Measurements from ENCODE around the gene CDK5RAP2.

CDK5RAP2 gene

DNA sequence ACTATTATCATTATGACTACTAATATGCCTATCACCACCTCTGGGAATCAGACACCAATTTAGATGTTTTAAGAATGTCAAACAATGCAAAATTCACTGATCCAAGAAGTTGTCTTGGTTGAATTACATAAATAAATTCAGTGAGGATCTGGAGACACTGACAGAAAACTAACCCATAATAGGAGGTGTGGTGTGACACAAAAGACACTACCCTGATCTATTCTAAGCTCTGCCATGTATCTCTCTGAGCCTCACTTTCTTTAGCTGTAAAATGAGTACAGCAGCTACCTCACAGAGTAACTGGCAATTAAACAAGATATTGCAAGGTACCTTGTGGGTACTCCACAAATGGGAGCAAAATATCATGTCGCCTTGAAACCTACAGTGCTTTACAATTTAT lies 7.5 kb downstream of the CDK5RAP2 start:
- no peak overlapping the region for H3K14ac ChIP-seq (ENCODE audit: low read length)
- WGBS (ENCODE audit: extremely low coverage, insufficient coverage, insufficient read length) = no CpG with 5 or more reads among the region's 1 CpG

DNA sequence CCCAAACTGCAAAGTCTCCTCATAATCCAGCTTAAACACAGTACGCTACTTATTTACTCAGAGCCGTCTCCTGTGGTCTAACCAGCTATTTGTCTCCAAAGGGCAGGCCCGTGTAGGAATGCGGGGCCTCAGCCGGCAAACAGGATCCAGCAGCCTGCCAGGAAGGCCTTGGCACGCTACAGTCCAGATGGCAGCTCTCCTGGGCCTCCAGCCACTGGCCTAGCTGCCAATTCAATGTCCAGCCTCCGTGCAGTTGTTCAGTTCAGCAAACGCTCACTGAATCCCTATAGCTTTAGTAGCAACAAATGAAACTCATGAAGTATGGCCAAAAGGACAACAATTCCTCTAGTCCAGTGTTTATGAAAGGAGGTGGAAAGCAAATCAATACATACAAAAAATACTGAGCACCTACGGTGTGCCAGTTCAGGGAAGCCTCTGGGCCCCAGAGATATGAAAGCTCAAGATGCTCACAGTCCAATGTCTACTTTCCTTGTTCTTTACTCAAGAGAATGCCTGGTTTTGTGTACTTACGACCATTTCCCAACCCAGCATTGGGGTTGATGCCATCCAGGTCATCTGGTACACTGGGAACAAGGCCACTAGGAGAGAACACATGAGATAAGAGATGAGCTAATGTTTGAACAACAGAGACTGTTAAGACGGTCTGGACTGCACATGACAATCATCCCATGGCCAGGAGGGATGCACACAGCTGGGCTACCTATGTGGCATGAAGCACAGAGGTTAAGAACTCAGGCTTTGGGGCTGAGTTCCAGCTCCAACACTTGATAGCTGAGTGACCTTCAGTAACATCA lies 8.3 kb downstream of the CDK5RAP2 start:
- Histone ChIP-seq H3K27ac (ENCODE audit: low read depth, low read length) (no peak overlapping the region), H4K12ac (ENCODE audit: low read depth, low read length) (no peak overlapping the region)
- WGBS (ENCODE audit: extremely low coverage, insufficient coverage, insufficient read length) = no CpG with 5 or more reads among the region's 11 CpGs

More for the DNA sequence above, 7.5 kb downstream of the CDK5RAP2 start:
- Histone ChIP-seq H3K4ac (ENCODE audit: low read depth, low read length) (no peak overlapping the region), H3K4me1 (ENCODE audit: control insufficient read depth in 1 of 2, insufficient read depth in 2 of 2, low read length in 2 of 2) (no peaks in the 10 kb centered on the region), H3K36me3 (ENCODE audit: control insufficient read depth in 1 of 2, insufficient read depth in 2 of 2, low read length in 2 of 2) (peaks cover 13 to 32% of the 10 kb centered on the region in 2 experiments), H2BK5ac (ENCODE audit: low read depth, low read length, poor library complexity) (no peak overlapping the region), H4K8ac (ENCODE audit: low read depth, low read length) (no peak overlapping the region), H2AK5ac (ENCODE audit: low read length) (no peak overlapping the region), H3K9ac (ENCODE audit: low read length) (no peak overlapping the region), H2BK12ac (ENCODE audit: low read length) (no peak overlapping the region), H3K9me3 (ENCODE audit: insufficient read depth, low read depth, low read length) (no peaks in the 10 kb centered on the region), H4K91ac (ENCODE audit: low read depth, low read length) (no peak overlapping the region), H2AFZ (ENCODE audit: insufficient read depth, low read length, poor library complexity) (no peak overlapping the region), H3K27ac (ENCODE audit: low read depth, low read length) (no peak overlapping the region), H3K79me1 (ENCODE audit: low read length) (no peaks in the 10 kb centered on the region), H3K18ac (ENCODE audit: low read length) (no peak overlapping the region), H3K79me2 (ENCODE audit: control insufficient read depth, insufficient read depth, low read length, poor library complexity) (no peaks in the 10 kb centered on the region), H3K27me3 (ENCODE audit: insufficient read depth, low read length) (no peaks in the 10 kb centered on the region), H3K4me2 (ENCODE audit: low read length) (no peak overlapping the region), H3K4me3 (ENCODE audit: low read depth, low read length) (no peak overlapping the region), H3K23ac (ENCODE audit: low read length) (no peak overlapping the region), H4K12ac (ENCODE audit: low read depth, low read length) (no peak overlapping the region), H2BK120ac (ENCODE audit: insufficient read depth, low read length, poor library complexity) (no peak overlapping the region)
- DNase-seq = no peak

DNA sequence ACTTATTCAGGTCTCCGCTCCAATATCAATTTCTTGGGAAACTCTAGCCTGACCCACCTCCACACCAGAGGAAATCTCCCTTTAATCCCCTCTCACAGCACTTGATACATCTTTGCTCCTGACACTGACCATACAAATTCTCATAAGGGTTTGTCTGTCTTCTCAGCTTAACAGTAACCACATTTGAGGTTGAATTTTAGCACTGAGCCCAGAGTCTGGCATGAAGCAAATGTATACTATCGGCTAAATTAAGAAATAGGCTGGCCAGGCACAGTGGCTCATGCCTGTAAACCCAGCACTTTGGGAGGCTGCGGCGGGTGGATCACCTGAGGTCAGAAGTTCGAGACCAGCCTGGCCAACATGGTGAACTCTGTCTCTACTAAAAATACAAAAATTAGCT lies 9.7 kb downstream of the CDK5RAP2 start:
- Histone ChIP-seq H3K18ac (ENCODE audit: low read length) (no peak overlapping the region), H3K79me1 (ENCODE audit: low read length) (no peaks in the 10 kb centered on the region), H3K23ac (ENCODE audit: low read length) (no peak overlapping the region), H3K14ac (ENCODE audit: low read length) (no peak overlapping the region), H2AK5ac (ENCODE audit: low read length) (no peak overlapping the region), H3K4me2 (ENCODE audit: low read length) (no peak overlapping the region), H2BK5ac (ENCODE audit: low read depth, low read length, poor library complexity) (no peak overlapping the region), H4K12ac (ENCODE audit: low read depth, low read length) (no peak overlapping the region), H2BK12ac (ENCODE audit: low read length) (no peak overlapping the region), H3K4me3 (ENCODE audit: low read depth, low read length) (no peak overlapping the region), H3K4me1 (ENCODE audit: control insufficient read depth in 1 of 2, insufficient read depth in 2 of 2, low read length in 2 of 2) (no peaks in the 10 kb centered on the region), H4K91ac (ENCODE audit: low read depth, low read length) (no peak overlapping the region), H3K36me3 (ENCODE audit: control insufficient read depth in 1 of 2, insufficient read depth in 2 of 2, low read length in 2 of 2) (peaks cover 19 to 34% of the 10 kb centered on the region in 2 experiments), H3K4ac (ENCODE audit: low read depth, low read length) (no peak overlapping the region), H3K27me3 (ENCODE audit: insufficient read depth, low read length) (no peaks in the 10 kb centered on the region), H3K79me2 (ENCODE audit: control insufficient read depth, insufficient read depth, low read length, poor library complexity) (no peaks in the 10 kb centered on the region), H3K9me3 (ENCODE audit: insufficient read depth, low read depth, low read length) (no peaks in the 10 kb centered on the region), H2BK120ac (ENCODE audit: insufficient read depth, low read length, poor library complexity) (no peak overlapping the region), H4K8ac (ENCODE audit: low read depth, low read length) (no peak overlapping the region), H3K27ac (ENCODE audit: low read depth, low read length) (no peak overlapping the region), H2AFZ (ENCODE audit: insufficient read depth, low read length, poor library complexity) (no peak overlapping the region), H3K9ac (ENCODE audit: low read length) (no peak overlapping the region)
- DNase-seq = no peak
- no CpG with 5 or more reads among the region's 5 CpGs for WGBS (ENCODE audit: extremely low coverage, insufficient coverage, insufficient read length)

More for the DNA sequence above, 8.3 kb downstream of the CDK5RAP2 start:
- Histone ChIP-seq H3K14ac (ENCODE audit: low read length) (no peak overlapping the region), H2AK5ac (ENCODE audit: low read length) (no peak overlapping the region), H3K18ac (ENCODE audit: low read length) (no peak overlapping the region), H3K4ac (ENCODE audit: low read depth, low read length) (no peak overlapping the region), H3K36me3 (ENCODE audit: control insufficient read depth in 1 of 2, insufficient read depth in 2 of 2, low read length in 2 of 2) (peaks cover 13 to 32% of the 10 kb centered on the region in 2 experiments), H3K79me2 (ENCODE audit: control insufficient read depth, insufficient read depth, low read length, poor library complexity) (no peaks in the 10 kb centered on the region), H3K4me1 (ENCODE audit: control insufficient read depth in 1 of 2, insufficient read depth in 2 of 2, low read length in 2 of 2) (no peaks in the 10 kb centered on the region), H2BK5ac (ENCODE audit: low read depth, low read length, poor library complexity) (no peak overlapping the region), H3K9ac (ENCODE audit: low read length) (no peak overlapping the region), H2BK120ac (ENCODE audit: insufficient read depth, low read length, poor library complexity) (no peak overlapping the region), H3K27me3 (ENCODE audit: insufficient read depth, low read length) (no peaks in the 10 kb centered on the region), H3K79me1 (ENCODE audit: low read length) (no peaks in the 10 kb centered on the region), H3K23ac (ENCODE audit: low read length) (no peak overlapping the region), H2BK12ac (ENCODE audit: low read length) (no peak overlapping the region), H4K8ac (ENCODE audit: low read depth, low read length) (no peak overlapping the region), H3K9me3 (ENCODE audit: insufficient read depth, low read depth, low read length) (no peaks in the 10 kb centered on the region), H2AFZ (ENCODE audit: insufficient read depth, low read length, poor library complexity) (no peak overlapping the region), H4K91ac (ENCODE audit: low read depth, low read length) (no peak overlapping the region), H3K4me3 (ENCODE audit: low read depth, low read length) (no peak overlapping the region), H3K4me2 (ENCODE audit: low read length) (no peak overlapping the region)
- DNase-seq = no peak

- H3K4me2 ChIP-seq (ENCODE audit: low read length) = no peak overlapping the region
- no peak overlapping the region for H4K8ac ChIP-seq (ENCODE audit: low read depth, low read length)
- H2BK5ac ChIP-seq (ENCODE audit: low read depth, low read length, poor library complexity) = no peak overlapping the region
- no peaks in the 10 kb centered on the region for H3K27me3 ChIP-seq (ENCODE audit: insufficient read depth, low read length)
- no peak overlapping the region for H3K4me3 ChIP-seq (ENCODE audit: low read depth, low read length)
- H2AFZ ChIP-seq (ENCODE audit: insufficient read depth, low read length, poor library complexity) = no peak overlapping the region
- H3K9ac ChIP-seq (ENCODE audit: low read length) = no peak overlapping the region
- no peak overlapping the region for H2BK12ac ChIP-seq (ENCODE audit: low read length)
- no peak overlapping the region for H2AK5ac ChIP-seq (ENCODE audit: low read length)
- WGBS (ENCODE audit: extremely low coverage, insufficient coverage, insufficient read length) = no CpG with 5 or more reads among the region's 5 CpGs
- no peak for DNase-seq
- H4K12ac ChIP-seq (ENCODE audit: low read depth, low read length) = no peak overlapping the region
- no peak overlapping the region for H2BK120ac ChIP-seq (ENCODE audit: insufficient read depth, low read length, poor library complexity)
- no peaks in the 10 kb centered on the region for H3K79me2 ChIP-seq (ENCODE audit: control insufficient read depth, insufficient read depth, low read length, poor library complexity)
- no peak overlapping the region for H3K4ac ChIP-seq (ENCODE audit: low read depth, low read length)
- no peaks in the 10 kb centered on the region for H3K4me1 ChIP-seq (ENCODE audit: control insufficient read depth in 1 of 2, insufficient read depth in 2 of 2, low read length in 2 of 2)
- H3K14ac ChIP-seq (ENCODE audit: low read length) = no peak overlapping the region
- H4K91ac ChIP-seq (ENCODE audit: low read depth, low read length) = no peak overlapping the region
- H3K23ac ChIP-seq (ENCODE audit: low read length) = no peak overlapping the region
- no peaks in the 10 kb centered on the region for H3K9me3 ChIP-seq (ENCODE audit: insufficient read depth, low read depth, low read length)
- H3K27ac ChIP-seq (ENCODE audit: low read depth, low read length) = no peak overlapping the region
- H3K18ac ChIP-seq (ENCODE audit: low read length) = no peak overlapping the region
- H3K79me1 ChIP-seq (ENCODE audit: low read length) = no peaks in the 10 kb centered on the region
- H3K36me3 ChIP-seq (ENCODE audit: control insufficient read depth in 1 of 2, insufficient read depth in 2 of 2, low read length in 2 of 2) = peaks cover 19 to 34% of the 10 kb centered on the region in 2 experiments
Observed at GRCh38 chr9:120569556-120569955, 10.4 kb downstream of the CDK5RAP2 start.
